Daoy (cell line): Measurements from ENCODE around the gene HCAR3. TPM values are rescaled to one million over a fixed set of nuclear protein-coding genes. Genes with fewer than 3 reads are reported as not detected.
A peak's percentile ranks its signal among the peaks of the same experiment; 100 is the strongest.

Source experiments
- DNase-seq: peaks from one replicate; pipeline ENCODE4 v3.0.0-alpha.2; 2015; ENCODE audit warnings: low read depth
- total RNA-seq: library from RNA; depleted of rRNA; stranded (reverse); fragments of >200 nt; shearing (Covaris generic); gene quantifications from 2 replicates; pipeline ENCODE4 v1.2.3, GENCODE V29; 2014; rRNA removed

Gene HCAR3
- total RNA-seq, 1 experiment from 2014 or later: not detected

- peak; percentile 31 for DNase-seq
These were observed 47.1 kb downstream of the HCAR3 start for GRCh38 chr12:122669397-122670070.

GRCh38 chr12:122668268-122668667, 48.3 kb downstream of the HCAR3 start:
- DNase-seq: no peak

GRCh38 chr12:122665759-122666158, 50.9 kb downstream of the HCAR3 start:
- DNase-seq: no peak

- DNase-seq: no peak
These were observed 51.3 kb downstream of the HCAR3 start for GRCh38 chr12:122665349-122665748.

Other genes with a start within 250 kb of the HCAR3 start
- gene ZCCHC8, start 215.9 kb downstream of the HCAR3 start, total RNA-seq: 17.1 and 18.7 TPM in 2 replicates
- gene RSRC2, start 189.9 kb downstream of the HCAR3 start, total RNA-seq: 41.9 and 58.7 TPM in 2 replicates
- 56.9 and 74.3 TPM in 2 replicates for gene KNTC1, start 189.6 kb downstream of the HCAR3 start, total RNA-seq
- not detected in 2 replicates for gene HCAR2, start 13.5 kb downstream of the HCAR3 start, total RNA-seq
- 0.03 and 0.23 TPM in 2 replicates for gene HCAR1, start 14.0 kb upstream of the HCAR3 start, total RNA-seq
- 86.9 and 107 TPM in 2 replicates for gene DENR, start 36.0 kb upstream of the HCAR3 start, total RNA-seq
- gene CCDC62, start 57.8 kb upstream of the HCAR3 start, total RNA-seq: 0.51 and 1.7 TPM in 2 replicates
- gene HIP1R, start 118.6 kb upstream of the HCAR3 start, total RNA-seq: 17.5 and 20.6 TPM in 2 replicates
- gene VPS37B, start 179.3 kb upstream of the HCAR3 start, total RNA-seq: 46.6 and 51.4 TPM in 2 replicates
- 6.4 and 12.4 TPM in 2 replicates for gene ABCB9, start 249.7 kb upstream of the HCAR3 start, total RNA-seq